ENCODE data around the gene MUSK.

The MUSK gene

DNA sequence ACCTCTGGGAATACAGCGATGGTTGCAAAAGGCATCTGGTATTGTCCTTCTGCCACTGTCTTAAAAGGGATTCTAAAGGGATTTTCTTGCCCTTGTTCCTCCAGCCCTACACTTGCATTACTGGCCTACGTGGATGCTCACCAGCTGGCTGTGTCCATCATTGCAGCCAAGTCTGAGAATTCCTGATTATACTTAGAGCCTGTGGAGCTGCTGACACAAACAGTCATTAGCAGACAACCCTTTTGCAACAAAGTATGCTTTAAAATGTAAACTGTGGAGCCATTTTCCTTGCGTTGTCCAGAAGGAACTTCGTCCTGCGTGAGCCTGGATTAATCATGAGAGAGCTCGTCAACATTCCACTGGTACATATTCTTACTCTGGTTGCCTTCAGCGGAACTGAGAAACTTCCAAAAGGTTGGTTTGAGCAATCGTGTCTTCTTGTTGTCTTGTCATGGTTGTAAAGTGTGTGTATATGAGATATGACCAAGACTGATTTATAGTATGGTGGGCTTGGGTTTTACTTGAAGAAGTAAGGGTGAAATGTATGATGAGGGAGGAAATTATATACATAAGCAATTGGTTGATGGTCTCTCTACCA lies at the start of gene MUSK:
TSS of gene MUSK (plus strand) at position 222 of the 598 bp plus-strand sequence. CDS start at position 336, 114 bp downstream.
- DNase-seq (ENCODE audit: low read depth) = no peak

DNA sequence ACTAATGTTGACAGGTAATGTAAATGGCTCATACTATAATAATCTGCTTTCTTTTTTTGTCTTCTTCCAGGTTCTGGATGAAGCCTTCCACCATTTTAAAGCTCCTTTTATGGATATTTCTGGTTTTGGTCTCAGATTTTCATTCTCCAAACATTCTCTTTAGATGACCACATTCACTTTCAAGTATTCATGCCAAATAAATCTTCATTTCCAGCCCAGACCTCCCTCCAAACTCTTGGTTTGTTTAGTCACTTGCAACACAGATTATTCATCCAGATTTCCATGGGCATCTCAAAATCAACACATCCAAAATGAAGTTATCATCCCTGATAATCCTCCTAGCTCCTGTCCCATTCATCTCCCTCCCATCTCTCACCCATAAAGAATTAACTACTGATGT lies 48.8 kb upstream of the MUSK start:
- no peak for DNase-seq (ENCODE audit: low read depth)

DNA sequence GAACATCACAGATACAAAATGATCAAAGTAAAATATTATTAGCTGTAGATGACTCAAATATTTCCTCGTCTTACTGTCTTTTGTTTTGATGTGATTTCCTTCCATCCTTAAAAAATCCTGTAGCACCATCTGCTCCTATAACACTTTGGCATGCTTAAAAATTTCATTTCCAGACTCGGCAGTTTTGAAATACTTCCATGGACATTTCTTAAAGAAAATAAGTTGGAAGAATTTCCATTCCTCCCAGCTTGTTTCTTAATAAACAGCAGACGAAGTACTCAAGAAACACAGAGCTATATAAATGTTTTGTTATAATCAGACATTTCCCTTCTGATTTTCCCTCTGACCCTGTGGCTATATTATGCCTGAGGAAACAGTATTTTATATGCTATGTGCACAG lies 47.9 kb upstream of the MUSK start:
- no peak for DNase-seq (ENCODE audit: low read depth)

DNA sequence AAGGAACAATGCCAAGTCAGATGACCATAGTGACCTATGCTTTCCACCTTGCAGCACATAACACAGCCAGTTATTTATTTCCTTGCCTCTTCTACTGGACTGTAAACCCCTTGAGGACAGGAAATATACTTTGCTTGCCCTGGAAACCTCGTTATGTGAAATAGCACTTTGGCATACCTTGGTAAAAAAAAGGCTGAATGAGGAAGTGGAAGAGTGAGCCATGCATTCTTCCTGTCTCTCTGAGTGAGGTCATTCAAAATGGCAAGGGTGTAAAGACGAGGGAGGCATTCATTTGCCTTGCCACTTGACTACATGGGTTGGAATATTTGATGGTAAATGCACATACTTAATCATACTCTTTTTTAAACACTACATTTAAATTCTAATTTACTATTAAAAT lies 46.2 kb upstream of the MUSK start:
- DNase-seq (ENCODE audit: low read depth) = no peak

DNA sequence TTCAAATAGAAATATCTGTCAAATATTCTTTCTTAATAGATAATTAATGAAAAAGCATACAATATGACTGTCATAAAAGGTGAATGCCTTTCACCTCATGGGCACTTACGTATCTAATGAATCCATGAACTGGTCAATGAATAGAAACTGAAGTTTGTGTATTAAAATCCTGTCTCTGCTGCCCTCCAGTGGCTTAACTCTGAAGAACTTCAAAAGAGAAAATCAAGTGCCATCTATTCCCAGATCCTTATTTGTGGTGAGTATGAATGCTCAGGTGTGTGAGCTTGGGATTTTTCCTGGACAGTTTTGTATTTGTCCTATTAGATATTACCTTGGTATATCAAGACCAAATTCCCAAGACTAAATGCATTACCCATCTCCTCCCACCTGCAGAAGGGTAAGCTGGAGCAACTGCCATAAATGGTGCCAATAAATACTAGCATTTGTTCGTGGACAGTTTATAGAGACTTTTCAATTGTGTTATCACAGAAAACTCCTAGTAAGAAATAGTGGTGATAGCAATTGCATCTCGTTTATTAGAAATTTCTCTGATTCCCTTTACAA lies 45.0 kb upstream of the MUSK start:
- DNase-seq (ENCODE audit: low read depth) = peak; percentile 46

DNA sequence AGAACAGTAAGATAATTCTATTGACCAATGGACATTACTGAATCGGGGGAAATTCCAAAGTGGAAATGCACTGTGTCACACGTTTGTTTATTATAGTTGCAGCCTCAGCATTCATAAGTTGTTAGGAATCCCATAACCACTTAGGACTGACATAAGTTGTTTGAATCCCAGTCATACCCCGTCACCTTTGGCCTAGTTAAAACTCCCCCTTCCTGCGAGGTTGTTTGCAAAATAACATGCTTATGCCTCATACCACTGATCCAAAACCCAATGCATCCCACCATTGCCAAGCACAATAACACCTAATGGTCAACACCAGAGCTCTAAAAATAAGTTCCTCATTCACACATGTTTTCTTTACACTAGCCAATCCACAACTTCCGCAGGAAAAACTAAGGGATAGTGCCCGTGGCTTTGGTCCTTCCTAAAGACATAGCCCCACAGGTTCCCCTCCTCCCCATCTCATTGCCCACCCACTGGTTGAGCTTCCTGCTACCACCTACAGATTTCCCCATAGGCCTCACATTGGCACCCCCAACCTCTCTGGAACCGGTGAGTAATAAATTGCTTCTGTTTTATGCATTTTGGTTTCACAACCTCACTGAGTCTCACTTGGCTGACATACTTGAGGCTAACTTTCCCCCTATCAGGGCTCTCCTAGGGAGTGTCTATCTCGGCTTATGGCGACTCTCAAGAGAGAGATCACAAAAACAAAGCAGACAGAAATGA lies 42.3 kb upstream of the MUSK start:
- peak; percentile 77 for DNase-seq (ENCODE audit: low read depth)

DNA sequence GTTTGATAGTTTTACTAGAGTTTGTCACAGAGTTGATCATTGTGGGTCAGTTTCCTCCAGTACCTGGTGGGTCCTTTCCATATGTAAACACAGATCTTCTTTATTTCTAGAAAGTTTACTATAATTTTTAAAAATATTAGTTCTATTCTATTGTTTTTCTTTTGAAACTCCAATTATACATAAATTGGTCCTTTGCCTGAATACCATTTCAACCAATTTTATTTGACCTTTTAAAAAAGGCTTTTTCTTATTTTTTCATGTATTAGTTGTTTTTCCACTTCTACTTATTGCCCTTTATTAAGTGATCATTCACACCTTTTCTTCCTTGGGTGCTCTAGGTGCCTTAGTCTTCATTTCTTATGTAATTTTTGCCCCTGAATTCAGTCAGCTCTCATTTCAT lies 33.0 kb upstream of the MUSK start:
- DNase-seq (ENCODE audit: low read depth) = no peak

DNA sequence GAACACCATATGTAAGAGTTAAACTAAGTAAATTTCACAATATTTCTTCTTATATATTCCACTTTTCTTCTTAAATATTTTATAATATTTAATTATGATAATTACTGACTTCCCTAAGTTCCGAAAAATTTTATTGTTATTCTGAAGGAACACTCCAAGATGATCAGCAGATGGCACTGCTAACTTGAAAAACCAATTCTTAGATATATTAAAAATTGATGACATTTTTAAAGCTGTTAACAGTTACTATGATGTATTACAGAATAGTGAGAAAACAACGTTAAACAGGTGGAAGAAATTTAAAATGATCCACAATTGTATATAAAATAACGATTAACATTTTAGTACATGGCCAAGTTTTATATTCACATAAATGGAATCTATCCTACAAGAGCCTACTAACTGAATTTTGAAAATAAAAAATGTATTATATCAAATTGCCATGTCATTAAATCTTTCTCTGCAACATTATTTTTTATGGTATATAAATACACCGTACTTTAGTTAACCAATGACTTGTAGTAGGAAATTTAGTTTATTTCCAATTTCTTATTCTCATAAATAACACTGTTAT lies 30.1 kb upstream of the MUSK start:
- no peak for DNase-seq (ENCODE audit: low read depth)

DNA sequence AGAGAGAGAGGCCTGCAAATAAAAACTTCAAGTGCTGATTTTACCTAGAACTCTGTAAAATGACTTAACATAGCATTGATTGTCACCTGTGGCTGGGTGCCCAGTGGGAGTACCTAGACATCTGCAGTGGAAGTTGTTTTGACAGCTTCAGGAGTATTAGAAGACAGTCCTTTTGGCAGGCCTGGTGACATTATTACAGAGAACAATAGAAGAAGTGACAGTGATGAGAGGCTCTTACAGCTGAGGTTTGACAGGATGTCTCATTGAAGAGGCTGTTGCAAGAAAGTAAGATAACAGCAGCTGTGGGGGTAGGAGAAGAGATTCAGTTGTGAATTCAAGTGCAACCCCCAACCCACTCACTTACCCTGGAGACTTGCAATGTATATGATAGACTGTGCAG lies 27.9 kb upstream of the MUSK start:
- DNase-seq (ENCODE audit: low read depth) = no peak

DNA sequence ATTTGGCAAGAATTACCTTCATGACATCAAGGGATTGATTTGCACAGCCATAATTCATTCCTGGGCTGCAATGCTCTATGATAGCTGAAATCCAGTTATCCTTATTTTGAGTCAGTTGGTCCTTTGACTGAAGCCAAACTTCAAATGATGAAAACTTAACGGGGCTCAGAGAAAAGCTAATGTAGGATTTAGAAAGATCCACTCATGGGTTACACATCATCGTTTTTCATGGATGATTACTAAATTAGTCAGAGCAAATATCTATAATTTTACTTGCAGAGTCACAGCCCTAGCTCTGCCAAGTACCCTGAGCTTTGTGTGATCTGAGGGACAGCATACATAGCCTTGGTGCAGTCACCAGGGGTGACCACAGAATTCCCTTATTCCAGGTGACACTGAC lies 27.3 kb upstream of the MUSK start:
- no peak for DNase-seq (ENCODE audit: low read depth)

DNA sequence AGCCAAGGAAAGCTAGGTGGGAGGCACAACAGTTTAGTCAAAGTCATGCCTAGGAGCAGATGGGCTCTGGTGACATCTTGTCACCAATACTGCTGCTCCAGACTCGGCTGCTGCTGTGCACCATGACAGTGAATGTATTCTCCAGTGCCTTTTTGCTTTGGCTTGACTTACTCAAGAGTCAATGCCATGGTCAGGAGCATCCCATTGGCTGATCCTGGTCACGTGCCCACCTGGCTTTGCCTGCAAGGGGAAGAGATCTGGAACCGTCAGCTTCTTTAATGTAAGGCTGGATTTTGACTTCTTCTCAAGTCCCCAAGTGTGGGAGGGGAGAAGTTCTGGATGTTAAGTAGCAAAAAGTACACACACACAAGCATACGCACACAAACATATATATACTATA lies 19.9 kb upstream of the MUSK start:
- no peak for DNase-seq (ENCODE audit: low read depth)

DNA sequence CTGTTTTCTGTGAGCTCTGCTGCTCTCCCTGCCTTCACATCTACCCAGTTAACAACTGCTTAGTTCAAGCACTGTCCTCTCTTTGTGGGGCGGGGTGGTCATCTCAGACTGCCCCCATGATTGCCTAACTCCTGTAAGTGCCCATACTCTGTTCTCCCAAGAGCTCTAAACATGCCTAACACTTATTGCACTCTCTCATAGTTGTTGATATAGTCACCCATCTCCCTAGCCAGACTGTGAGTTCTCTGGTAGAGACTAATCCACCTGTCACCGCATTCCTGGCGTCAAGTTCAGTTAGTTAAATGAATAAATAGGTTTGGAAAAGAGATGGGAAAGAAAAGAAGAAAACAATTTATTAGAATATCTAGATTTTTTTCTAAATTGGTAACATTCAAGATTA lies 18.3 kb upstream of the MUSK start:
- peak; percentile 78 for DNase-seq (ENCODE audit: low read depth)

DNA sequence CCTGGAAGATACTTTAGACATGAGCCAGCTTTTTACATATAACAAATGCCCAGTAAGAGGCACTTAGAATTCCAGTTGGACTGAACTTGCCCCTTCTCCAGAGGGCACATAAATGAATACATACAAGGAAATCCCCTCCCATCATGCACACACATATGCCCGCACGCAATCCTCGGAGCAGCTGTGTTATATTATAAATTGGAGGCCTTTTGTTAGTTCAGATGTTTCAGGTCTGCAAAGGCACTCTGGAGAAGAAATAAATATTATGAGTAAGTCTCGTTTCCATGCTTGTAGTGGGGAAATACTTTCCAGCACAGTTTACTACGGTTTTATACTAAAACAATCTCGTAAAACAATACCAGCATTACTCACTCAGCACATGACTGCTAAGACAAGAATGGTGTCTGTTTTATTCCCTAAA lies 17.6 kb upstream of the MUSK start:
- peak; percentile 96 for DNase-seq (ENCODE audit: low read depth)

DNA sequence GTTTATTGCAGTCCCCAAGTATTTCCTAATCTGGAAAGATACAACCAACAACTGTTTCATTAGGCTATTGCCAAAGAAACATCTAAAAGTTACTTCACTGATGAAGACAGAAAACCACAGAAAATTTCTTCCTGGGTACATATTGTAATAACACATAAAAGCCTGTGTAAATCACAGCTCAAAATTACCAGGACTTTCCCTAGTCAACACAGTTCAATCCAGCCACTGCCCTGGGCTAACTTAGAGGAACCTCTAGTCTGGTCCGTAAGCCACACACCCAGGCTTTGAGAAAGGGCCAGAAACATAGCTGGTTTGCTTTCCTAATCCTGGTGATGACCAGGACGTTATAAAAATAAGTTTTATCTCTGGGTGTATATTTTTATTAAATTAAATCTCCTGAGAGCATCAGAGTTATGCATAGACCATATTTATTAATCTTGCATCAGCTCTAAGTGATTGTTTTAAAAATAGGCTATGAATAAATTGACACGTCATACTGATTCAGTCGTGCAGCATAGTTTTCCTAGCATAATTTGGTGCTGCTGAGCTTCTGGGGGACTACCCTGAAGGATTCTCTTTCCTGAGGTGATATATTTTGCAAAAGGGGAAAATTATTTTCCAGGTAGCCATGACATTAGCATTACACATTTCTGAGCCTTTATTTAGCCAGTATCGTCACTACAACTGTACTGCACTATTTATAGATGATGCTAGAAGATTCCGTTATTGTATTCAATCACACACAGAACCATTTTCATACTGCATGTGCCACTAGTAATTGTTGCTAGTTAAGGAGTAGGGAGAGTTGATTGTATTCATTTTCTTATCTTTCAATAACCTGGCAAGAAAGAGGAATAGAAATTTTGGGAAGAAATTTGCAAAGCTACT lies 12.6 kb upstream of the MUSK start:
- DNase-seq (ENCODE audit: low read depth) = peak; percentile 78

DNA sequence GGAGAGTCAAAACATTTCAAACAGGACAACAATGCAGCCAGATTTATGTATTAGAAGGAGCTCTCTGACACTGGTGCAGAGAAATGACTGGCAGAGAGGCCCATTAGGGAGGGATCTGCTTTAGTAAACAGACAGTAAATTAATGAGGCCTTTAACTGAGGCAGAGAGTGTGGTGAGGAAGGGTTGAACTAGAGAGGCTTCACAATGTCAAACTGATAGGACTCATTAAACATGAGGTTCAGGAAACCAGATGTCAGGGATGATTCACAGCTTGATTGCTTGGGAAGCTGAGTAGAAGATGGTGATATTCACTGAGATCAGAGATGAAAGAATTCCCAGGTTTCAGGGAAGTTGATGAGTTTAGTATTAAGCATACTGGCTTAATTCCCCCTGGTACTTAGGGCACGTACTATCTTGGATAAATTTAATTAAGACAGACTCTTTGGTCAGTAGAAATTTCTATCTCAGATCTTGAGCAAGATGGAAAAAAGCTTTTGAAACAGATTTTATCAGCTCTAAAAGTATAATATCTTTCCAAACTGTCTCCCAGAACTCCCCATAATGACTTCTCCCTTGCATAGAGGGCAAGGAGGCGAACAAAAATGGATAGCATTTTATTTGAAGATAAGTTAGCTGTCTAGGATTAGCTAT lies 8.6 kb upstream of the MUSK start:
- DNase-seq (ENCODE audit: low read depth) = no peak

DNA sequence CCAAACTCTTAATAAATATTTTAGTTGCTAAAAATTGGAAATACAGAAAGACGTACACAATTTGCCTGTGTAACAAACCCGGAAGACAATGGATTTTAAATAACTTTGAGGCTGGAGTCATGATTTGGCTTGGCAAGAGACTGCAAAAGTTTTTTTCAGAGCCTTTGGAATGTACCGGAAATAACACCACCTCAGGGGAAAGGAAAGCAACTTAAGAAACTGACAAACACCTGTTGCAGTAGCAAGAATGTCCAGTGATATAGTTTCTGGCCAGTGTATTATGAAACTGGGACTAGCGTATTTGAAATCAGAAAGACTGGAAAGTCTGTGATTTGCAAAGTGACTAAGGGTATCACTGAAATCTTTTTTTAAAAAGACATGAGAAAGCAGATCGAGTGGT lies 842 bp downstream of the MUSK start:
- DNase-seq (ENCODE audit: low read depth) = no peak

DNA sequence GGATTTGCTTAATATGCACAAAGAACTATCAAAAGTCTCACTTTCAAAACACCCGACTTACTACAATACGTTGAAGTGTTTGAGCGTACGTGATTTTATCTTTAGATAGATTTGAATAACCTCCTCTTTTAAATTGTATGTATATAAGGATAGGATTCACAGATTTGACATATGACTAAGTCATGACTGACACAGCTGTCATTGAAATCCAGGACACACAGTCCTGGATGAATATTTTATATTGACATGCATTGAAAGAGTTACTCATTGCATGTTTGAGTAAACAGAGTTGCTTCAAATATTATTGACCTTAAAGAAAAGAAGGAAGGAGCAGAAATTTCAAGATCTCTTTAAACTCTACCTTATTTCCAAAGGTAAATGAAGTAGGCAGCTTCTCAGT lies 3.3 kb downstream of the MUSK start:
- DNase-seq (ENCODE audit: low read depth) = no peak

DNA sequence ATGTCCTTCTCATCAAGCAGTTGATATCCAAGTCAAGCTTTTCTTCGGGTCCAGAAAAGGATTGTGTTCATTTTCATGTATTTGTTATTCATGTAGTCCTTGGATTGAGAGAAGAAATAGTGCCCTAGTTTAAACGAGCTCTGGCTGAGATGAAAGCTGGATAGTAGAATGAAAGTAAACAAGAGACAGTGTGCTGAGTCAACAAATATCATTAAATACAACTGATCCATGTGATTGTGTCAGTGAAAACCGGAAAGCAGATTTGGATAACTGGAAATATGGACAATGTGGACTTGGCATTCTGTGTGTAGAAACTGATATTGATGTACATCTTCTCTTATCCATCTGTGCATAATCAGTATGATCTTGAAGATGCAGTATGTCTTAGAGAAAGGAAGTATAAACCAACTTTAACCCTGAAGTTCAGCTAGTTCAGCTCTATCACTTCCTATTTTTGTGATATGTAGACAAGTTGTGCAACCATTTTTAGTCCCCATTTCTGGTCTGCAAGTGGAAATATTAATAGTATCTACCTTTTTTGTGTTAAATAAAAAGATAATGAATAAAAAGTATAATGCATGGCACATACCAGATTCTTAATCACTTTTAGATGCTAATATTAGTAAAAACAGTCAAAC lies 4.4 kb downstream of the MUSK start:
- no peak for DNase-seq (ENCODE audit: low read depth)

DNA sequence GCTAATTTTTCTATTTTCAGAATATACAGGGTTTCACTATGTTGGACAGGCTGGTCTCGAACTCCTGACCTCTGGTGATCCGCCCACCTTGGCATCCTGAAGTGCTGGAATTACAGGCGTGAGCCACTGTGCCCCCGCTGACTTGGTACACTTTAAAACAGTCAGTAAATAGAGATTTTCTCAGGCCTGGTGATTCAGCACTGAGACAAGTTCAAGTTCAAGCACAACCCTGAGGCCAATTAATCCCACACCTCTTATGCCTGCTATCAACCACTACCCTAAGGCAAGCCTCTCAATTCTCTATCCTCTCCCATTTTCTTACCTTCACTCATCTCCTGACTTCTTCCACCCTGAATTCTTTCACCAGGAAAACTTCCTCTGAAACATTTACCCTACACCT lies 18.9 kb downstream of the MUSK start:
- DNase-seq (ENCODE audit: low read depth) = no peak

DNA sequence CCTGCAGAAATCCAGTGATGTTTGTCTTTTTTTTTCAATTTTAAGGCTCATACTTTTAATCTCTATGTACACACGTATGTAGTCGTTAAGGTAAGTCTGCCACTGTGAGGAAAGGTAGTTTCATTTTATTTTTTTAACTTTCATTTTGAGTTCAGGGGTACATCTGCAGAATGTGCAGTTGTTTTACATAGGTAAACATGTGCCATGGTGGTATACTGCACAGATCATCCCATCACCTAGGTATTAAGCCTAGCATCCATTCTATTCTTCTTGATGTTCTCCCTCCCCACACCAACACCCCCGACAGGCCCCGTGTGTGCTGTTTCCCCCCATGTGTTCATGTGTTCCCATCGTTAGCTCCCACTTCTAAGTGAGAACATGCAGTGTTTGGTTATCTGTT lies 19.7 kb downstream of the MUSK start:
- DNase-seq (ENCODE audit: low read depth) = no peak

DNA sequence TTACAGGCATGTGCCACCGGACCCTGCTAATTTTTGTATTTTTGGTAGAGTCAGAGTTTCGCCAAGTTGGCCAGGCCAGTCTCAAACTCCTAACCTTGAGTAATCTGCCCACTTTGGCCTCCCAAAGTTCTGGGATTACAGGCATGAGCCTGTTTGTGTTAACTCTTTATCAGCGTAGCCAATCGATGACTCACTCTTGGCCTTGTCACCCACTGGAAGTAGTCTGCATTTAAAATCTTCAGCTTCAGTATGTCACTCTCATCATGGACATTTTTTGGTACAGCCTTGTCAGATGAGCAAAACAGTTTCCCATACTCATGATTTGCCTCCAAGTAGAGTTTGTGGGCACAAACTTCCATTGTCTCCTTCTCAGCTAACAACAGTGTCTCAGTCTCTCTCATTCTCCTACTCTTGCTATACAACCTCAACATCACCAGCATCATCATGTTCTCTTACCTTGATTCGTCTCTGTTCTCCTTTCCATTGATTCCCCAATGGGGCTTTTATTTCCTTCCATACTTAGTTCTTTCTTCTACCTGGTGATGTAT lies 22.5 kb downstream of the MUSK start:
- DNase-seq (ENCODE audit: low read depth) = no peak

All from fibroblast of the conjunctiva (primary cell).